CD4-positive, alpha-beta T cell treated with Interleukin-15 for 4 hours (primary cell): ENCODE measurements around the gene LIG1.
A peak's percentile ranks its signal among the peaks of the same experiment; 100 is the strongest.

Experiments
- DNase-seq: peaks from one replicate; pipeline ENCODE4 v3.0.0-alpha.2; 2020; ENCODE audit warnings: low spot score

Gene LIG1

DNA sequence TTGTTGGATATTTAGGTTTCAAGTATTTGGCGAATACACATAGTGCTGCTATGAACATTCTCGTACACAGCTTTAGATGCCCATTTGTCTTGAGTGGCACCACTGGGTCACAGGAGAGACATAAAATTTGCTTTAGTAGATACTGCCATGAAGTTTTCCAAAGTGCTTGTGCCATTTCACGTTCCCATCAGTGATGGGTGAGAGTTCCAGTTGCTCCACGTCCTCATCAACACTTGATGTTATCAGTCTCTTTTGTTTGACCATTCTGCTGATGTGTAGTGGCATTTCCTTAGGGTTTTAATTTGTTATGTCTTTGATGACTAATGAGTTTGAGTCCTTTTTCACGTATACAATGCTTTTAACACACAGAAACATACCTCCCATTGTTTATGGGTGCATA, 11.4 kb upstream of the LIG1 start:
- no peak for DNase-seq

DNA sequence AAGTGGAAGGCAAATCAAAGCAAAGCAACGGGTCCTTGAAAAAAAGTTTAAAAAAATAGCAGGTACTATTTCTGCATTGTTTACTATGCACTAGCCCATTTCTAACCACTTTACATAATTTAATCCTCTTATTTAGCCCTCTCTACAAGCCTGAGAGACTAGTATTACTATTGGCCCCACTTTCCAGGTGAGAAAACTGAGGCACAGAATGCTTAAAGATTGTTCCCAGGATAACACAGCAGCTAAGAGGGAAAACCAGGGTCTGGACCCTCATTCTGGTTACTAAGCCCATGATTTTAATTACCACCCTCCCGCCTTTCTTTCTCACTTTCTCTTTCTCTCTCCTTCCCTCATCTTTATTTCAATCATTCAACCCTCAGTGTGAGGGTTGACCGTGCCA, 6.1 kb upstream of the LIG1 start:
- DNase-seq, result no peak

DNA sequence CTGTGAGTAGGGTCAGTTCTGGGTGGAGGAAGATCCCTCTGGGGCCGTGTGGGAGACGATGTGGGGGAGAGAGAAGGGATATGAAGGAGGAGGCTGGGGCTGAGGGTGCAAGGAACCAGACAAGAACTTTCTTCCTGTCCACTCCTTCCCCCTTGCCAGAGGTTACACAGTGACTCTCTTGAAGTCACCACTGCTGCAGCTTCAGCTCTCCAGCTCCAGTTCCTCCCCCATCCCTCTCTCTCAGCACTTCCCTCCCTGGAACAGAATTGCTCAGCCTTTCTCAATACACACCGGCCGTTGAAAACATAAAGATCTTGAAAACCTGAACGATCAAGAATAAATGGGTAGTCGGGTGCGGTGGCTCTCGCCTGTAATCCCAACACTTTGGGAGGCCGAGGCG, 5.4 kb upstream of the LIG1 start:
- no peak for DNase-seq

DNA sequence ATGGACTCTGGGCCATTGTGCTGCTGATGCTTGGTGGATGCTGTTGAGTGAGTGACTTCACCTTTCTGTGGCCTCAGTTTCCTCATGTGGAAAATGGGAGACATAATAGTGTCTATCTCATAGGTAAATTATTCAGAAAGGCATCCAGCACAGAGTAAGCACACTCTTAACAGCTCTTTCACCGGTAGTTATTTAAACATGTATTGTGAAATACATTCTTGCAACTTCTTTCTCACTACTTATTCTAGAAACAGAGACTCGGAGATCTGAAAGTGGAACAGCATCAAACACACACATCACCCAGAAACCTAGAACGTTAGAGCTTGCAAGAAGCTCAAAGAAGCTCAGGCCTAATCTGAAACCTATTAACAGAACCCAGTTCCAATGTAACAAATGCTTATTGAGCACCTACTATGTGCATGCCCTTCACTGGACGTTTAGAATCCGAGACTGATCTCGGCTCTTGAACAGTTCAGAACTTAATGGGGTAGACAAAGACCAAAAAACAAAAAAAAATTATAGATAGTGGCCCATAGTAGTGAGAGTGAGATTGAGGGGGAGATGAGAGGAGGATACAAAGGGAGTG, 4.4 kb upstream of the LIG1 start:
- DNase-seq, result no peak

DNA sequence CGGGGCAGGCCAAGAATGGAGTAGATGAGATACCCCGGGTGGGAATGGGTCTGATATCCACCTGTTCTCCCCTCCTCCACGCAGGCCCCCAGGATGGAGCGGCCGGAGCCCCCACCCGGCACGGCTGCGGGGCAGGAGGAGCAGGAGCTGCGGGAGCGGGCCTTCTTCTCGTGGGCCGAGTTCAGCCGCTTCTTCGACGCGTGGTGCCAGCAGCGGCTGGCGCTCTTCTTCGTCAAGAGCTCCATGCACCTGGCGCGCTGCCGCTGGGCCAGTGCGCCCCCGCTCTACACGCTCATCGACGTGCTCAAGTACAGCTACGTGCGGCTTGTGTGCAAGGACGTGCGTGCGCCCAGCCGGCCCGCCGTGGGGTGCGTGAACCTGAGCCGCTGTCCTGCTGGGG, 1.6 kb upstream of the LIG1 start:
- DNase-seq, result no peak

DNA sequence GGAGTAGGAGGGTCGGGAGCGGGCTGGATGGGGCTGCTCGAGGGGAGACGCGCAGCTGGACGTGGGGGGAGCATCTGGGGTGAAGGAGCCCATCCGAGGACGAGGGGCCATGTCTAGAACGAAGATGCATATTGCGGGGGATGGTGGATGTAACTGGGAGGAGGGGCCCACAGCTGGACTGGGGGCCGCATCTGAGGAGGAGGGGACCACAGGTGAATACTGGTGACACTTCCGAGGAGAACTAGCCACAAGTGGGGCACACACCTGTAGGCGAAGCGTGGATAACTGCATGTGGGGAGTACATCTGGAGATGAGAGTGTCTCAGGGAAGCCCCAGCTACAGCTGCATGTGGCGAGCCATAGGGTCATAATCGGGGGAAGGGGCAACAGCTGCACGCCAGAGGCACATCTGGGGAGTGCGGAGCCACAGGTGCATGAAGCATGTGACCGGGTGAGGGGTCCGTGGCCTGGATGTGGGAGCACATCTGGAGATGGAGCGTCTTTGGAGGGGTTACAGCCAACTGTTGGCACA, 738 bp upstream of the LIG1 start:
- no peak for DNase-seq

DNA sequence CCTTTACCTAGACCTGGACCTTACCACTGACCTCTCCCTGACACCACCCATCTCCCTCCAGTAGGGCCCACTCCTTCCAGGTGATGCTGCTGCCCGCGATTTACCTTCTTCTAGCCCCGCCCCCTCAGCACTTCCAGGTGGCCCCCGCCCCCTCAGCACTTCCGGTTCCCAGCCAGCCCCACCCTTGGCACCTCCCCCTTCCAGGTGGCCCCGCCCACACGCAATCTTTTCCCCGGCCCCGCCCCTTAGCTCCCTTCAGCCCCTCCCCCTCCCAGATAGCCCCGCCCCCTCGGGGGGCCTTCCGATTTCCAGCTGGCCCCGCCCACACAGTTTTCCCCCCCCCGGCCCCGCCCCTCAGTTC, 586 bp downstream of the LIG1 start:
- peak; percentile 88 for DNase-seq

DNA sequence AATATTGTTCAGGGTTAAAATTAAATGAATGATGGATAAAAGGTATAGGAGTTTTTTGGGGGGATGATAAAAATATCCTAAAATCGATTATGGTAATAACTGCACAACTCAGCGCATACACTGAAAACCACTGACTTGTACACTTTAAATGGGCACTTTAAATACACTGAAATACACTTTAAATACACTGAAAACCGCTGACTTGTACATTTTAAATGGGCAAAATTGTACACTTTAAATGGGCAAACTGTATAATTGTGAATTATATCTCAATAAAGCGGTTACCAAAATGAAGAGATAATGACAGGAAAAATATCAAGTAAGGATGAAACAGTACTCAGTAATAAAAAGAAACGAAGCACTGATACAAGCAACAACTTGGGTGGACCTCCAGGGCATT, 1.5 kb downstream of the LIG1 start:
- no peak for DNase-seq

DNA sequence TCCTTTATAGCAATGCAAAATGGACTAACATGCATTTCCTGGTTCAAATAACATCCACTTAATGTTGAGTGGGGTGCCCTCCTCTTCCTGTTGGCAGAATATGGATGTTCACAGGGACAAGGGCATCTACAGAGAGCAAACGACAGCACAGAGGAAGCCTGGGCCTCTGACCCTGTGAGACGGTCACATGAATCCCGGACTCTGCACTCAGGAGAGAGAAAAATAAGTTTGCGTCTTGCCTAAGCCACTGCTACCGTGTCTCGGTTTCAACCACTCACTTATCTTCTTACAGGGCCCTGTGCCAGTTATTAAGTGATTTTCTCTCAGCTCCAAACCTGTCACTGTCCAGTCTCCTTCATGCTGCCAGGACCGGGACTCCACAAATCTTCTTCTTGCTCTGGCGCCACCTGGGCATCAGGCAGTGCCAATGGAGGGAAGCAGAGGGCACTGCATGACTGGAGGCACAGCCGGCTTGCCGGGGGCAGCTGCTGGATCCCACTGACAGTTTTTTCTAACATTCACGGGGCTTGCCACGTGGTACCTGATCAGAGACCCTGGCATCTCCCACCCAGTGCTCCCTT, 11.8 kb downstream of the LIG1 start:
- DNase-seq, result no peak

DNA sequence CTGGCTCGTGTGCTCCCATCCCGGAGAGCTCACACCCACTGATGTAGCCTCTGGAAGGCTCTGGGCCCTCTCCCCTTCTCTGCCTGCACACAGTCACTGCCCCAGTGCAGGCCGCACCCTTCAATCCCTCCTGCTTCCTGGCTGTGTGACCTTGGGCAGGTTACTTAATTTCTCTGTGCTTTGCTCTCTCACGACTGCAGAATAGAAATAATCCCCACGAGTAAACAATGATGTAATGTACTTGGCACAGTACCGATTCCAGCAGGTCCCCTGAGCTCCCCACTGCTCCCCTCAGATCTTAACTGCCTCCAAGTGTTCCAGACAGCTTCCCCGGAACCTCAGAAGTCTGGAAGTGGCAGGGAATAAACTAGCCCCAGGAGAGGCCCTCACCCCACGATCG, 16.1 kb downstream of the LIG1 start:
- no peak for DNase-seq

DNA sequence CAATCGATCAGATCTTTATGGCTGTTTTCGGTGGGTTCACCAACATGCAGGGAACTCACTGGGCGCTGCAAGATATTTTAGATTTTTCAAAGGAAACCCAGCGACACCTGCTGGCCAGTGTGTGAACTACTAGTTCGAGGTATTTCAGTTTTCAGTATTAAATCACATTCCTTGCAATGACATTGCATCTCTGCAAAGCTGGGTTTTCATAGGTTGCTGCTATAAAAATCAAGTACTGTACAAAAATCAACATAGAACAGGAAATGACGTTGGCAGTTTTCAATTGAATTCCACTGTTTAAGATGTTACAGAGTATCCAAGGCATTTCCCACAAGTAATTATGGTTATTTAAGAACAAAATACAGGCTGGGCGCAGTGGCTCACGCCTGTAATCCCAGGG, 17.6 kb downstream of the LIG1 start:
- DNase-seq, result peak; percentile 72

DNA sequence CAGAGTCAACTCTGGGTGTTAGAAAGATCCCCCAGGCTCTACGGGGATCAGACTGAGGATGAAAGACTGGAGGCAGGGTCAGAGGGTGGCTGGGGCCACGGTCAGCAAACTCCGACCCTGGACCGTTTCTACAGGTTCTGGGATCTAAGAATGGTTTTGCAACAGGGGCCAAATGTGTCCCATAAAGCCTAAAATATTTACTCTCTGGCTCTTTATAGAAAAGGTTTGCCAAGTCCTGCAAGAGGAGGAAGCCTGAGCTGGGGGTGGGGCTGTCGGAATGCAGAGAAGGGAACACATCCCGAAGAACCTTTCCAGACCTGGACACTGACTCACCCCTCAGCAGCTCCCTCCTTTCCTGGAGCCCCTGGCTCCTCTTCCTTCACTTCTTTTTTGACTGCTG, 20.7 kb downstream of the LIG1 start:
- DNase-seq, result no peak

DNA sequence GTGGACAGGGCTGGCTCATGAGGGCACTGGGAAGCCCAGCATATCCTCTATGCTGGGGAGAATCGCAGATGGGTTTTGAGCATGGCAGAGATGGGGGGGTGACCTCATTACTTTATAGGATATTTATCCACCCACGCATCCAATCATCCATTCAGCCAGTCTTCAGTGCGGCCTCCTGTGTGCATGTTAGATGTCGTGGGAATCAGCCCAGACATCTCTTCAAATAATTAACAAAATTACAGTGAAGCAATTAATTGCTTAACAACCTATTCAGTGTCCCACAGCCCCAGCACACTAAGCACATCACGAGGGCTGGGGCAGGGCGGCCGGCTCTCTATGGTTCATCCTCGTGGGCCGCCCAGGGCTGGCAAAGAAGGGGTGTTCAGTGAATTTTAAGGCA, 21.6 kb downstream of the LIG1 start:
- no peak for DNase-seq

DNA sequence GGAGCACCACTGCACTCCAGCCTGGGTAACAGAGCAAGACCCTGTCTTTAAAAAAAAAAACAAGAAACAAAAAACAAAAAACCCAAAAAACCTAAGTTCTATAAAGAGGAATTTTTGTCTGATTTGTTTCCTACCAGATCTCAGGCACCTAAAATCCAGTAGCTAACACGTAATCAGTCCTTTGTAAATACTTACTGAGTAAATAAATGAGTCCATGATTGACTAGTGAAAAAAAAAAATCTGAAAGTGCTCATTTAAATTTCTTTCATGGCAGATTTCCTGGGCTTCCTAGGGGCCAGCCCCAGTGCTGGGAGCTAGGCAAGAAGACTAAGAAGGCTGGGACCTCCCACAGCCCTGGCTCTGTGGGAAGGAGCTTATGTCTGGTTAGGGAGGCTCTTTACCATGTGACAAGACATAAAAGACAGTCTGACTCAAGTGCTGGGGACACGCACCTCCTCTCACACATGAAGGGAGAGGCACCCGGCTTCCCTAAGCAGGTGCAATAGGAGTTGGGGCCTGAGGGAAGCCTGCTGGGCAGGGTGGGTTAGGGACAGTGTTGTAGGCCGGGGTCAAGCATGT, 22.5 kb downstream of the LIG1 start:
- DNase-seq, result no peak

DNA sequence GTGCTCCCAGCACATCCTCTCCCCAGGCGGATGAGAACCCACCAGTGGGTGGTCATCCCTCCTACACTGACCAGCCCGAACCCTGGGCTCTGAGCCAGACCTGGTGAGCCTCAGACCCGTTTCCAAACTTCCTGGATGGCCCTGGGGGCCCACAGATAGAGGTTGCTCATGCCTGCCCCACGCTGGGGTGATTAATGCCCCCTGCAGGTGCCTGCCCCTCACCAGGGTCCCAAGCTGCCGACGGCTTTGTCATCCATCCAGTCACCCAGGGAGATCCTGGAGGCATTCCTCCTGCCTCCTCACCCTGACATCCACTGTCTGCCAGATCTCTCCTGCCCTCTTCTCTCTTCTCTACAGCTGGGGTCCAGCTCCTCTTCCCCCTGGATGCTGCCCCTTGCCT, 31.1 kb downstream of the LIG1 start:
- no peak for DNase-seq

DNA sequence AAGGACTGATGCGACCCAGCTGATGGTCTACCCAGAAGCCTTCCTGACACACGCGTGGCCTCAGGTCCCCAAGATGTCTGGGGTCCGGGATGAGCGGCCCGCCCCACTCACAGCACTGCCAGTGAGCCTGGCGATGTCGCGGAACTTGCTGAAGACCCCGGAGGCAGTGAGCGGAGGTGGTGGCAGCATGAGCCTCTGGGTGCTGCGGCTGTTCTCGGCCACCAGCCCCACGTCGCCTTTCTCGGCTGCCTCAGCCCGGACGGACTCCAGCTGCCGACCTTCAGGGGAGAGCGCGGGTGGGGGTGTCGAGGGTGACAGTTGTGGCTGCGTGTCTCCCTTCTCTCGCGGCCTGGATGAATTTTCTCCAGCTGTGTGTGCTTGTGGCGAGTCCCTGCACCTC, 32.7 kb downstream of the LIG1 start:
- no peak for DNase-seq

DNA sequence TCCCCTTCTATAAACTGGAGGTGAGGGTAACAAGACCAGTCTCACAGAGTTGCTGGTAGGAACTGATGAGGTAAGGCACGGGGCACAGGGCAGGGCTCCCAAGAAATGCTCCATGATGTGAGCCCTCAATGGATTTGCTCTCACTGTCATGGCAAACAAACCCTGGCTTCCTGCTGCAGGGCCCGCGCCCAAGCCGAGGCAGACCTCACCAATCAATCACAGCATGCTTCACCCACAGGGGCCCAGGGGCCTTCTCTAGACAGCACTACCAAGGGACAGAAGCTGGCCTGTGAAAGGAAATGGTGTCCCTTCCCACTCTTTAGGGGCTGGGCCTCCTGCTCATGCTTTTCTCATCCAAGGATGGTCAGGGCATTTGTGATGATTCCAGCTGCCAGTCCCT, 33.6 kb downstream of the LIG1 start:
- no peak for DNase-seq

DNA sequence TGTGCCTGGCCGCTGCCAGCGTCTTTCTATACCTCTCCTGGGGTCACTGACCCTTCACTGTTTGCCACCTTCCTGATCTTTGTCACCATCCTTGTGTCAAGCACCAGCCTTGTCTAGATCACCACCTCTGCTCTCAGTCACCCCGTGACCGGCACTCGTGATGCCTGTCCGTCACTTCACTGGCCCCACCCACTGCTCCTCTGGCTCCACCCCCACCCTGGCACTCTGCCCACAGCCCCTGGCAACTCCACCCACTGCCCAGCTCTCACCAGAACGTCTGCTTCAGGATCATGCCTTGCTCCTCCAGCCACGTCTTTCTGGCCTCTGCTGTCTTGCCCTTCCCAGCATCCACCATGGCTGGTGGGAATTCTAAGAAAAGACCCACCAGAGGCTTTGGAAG, 34.7 kb downstream of the LIG1 start:
- DNase-seq, result no peak

DNA sequence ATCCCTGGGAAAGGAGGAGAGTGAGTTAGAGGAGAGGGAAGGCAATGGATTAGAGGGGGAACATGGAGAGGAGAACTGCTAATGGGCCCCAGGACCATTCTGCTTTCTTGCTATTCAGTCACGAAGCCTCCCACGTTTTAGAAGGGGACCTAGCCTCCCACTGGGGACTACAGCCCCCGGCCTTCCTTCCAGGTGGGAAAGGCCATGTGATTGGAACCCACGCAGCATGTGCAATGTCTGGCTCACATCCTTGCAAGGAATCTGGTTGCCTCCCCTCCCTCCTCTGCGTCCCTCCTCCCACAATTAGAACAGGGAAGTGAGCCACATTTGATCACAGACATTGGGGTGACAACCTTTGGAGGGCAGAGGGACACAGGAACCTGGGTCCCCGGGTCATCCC, 37.0 kb downstream of the LIG1 start:
- DNase-seq, result no peak

DNA sequence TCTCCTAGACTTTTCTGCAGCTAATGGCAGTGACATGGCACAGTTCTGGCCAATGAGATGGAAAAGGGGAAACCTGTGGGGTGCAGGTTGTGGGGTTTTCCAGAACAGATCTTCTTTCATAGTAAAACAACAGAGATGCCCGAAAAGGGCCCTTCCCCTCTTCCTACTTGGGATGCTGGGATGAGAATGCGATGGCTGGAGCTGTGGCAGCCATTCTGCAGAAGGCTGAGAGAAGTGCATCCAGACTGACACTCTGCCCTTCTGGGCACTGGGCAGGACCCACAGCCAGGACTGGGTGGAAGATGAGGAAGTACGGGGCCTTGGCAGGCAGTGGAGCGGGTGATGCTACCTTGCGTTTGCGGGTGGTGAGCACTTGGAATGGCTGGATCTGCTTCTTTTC, 42.6 kb downstream of the LIG1 start:
- DNase-seq, result no peak

DNA sequence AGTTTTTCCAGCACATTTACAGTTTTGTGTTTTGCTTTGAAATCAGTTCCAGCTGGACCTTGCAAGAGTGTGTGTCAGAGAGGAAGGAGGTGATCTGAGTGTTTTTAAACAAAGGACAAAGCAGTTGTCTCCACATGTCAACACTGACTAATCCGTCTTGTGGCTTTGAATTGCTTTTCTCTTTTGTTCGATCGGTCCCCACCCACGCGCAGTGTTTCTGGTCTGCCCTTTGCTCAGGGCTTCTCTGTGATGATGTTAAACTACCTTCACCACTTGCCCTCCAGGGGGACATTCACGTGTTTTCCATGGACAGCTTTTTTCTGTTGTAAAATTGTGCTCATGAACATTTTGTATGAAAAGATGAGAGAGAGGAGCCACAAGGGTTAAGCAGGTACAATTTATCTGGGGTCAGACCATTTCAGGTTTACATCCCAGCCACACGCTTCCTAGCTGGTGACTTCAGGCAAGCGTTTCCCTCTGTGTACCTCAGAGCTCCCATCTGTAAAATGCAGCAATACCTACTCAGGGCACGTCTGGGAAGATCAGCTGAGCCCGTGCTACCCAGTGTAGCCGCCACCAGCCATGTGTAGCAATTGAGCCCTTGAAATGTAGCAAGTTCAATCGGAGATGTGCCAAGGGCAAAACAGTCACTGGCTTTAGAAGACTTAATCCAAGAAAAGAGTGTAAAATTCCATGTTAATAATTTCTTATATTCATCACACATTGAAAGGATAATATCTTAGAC, 46.1 kb downstream of the LIG1 start:
- DNase-seq, result no peak

DNA sequence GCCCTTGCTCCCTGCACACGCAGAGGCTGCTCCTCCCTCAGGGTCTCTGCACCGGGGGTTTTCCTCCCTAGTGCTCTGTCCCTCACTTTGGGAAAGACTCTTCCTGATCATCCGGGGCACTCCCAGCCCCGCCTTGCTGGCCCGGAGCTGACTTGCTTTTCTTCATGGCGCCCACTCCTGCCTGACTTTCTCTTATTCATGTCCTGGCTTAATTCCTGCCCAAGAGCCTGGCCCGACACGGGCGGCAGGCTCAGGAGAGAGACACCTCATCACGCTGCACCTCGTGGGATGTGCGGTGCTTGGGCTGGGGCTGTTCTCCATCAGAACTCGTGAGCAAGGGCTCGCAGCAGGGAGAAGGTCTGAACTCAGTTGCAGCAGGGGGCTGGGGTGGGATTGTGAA, 47.7 kb downstream of the LIG1 start:
- DNase-seq, result no peak

DNA sequence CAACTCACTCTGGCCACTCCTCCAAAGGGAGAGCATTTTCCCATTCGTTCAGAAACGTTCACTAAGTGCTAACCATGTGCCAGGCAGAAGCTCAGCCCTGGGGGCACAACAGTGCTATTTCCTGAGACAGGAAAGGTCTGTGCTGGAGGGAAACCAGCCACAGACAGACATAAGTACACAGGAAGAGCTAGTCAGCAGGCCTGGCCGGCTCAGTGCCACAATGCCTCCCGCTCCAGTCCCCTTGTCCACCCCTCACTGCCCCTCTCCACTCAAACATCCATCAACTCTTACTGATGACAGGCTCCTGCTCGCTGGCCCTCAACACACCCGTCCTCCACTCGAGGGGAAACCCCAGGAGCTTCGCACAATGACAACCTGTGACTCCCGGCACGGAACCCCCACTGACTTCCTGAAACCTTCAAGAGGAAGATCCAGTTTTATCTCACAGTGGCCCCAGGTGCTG, 48.2 kb downstream of the LIG1 start:
- no peak for DNase-seq
